Ovary (tissue), 3 donors: ENCODE data around the gene CACNA1D.

Experiments
- EP300 ChIP-seq: sonication (generic); formaldehyde crosslinking; IDR thresholded peaks from one replicate; pipeline ENCODE4 v1.6.1; 2017; ENCODE audit warnings: antibody characterized with exemption
- POLR2A ChIP-seq: fragments of 450-650 bp; IDR thresholded peaks from one replicate; pipeline ENCODE4 v1.6.1; 2017; ENCODE audit warnings: antibody characterized with exemption, mild to moderate bottlenecking, moderate library complexity
- TF ChIP-seq, protein P1 (sequence below), 3 donors: fragments of 450-650 bp in 2 of 3; fragments of 200-600 bp in 1 of 3; IDR thresholded peaks; one replicate each; pipeline versions ENCODE4 v1.5.1 to v1.8.0; 2016 to 2022; ENCODE audit warnings: antibody characterized with exemption in 3 of 3, mild to moderate bottlenecking in 1 of 3
- donor health status: DM: no; HTN: no; CAD: no.

DNA sequence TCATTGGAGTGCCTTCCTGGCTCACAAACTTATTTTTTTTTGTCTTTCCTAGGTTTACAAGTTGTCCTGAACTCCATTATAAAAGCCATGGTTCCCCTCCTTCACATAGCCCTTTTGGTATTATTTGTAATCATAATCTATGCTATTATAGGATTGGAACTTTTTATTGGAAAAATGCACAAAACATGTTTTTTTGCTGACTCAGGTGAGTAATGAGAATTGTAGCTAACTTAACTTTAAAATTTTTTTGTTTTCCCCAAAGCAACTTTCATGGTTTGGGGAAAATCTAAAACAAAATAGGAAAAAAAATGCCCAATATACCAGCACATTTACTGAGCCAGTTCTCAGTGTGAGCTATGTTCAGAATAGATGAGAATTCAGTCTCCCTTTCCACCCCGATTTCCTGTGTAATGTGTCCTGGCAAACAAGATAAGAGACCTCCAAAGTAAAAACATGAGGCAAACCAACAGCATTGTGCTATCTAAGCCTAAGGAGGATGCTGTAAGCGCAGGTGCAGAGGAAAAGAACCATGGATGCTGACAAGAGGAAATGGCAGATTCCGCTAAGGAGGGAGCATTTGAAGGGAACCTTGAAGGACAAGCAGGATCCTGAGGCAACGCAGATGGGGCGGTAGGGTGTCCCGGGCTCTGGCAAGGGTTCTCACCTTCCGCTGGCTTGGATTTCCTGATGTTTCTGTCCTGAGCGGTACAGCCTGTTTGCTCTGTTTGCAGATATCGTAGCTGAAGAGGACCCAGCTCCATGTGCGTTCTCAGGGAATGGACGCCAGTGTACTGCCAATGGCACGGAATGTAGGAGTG lies 171.4 kb downstream of the CACNA1D start:
- TF ChIP-seq, protein P1, sequence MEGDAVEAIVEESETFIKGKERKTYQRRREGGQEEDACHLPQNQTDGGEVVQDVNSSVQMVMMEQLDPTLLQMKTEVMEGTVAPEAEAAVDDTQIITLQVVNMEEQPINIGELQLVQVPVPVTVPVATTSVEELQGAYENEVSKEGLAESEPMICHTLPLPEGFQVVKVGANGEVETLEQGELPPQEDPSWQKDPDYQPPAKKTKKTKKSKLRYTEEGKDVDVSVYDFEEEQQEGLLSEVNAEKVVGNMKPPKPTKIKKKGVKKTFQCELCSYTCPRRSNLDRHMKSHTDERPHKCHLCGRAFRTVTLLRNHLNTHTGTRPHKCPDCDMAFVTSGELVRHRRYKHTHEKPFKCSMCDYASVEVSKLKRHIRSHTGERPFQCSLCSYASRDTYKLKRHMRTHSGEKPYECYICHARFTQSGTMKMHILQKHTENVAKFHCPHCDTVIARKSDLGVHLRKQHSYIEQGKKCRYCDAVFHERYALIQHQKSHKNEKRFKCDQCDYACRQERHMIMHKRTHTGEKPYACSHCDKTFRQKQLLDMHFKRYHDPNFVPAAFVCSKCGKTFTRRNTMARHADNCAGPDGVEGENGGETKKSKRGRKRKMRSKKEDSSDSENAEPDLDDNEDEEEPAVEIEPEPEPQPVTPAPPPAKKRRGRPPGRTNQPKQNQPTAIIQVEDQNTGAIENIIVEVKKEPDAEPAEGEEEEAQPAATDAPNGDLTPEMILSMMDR (IDR thresholded peaks at IDR 0.05): no peak
- TF ChIP-seq POLR2A: no peak
- no peak for TF ChIP-seq EP300
